Sigmoid colon (tissue), 7 donors: Measurements from ENCODE around the gene RPTOR. TPM values are rescaled to one million over a fixed set of nuclear protein-coding genes. Genes with fewer than 3 reads are reported as not detected.
A peak's percentile ranks its signal among the peaks of the same experiment; 100 is the strongest.

Experiments
- DNase-seq: peaks from one replicate; pipeline ENCODE4 v3.0.0-alpha.2; 2019
- H3K27ac ChIP-seq, 4 donors: fragments of 200-600 bp; sonication (generic); one replicate each; pipeline ENCODE4 v1.5.1; 2016 to 2019; ENCODE audit warnings: mild to moderate bottlenecking in 1 of 4
- H3K27me3 ChIP-seq, 3 donors: fragments of 200-600 bp; sonication (generic); one replicate each; pipeline ENCODE4 v1.5.1; 2019; ENCODE audit warnings: mild to moderate bottlenecking in 1 of 3
- H3K36me3 ChIP-seq, 4 donors: fragments of 200-600 bp; sonication (generic); one replicate each; pipeline ENCODE4 v1.5.1; 2016 to 2019
- H3K4me1 ChIP-seq, 4 donors: fragments of 200-600 bp; sonication (generic); one replicate each; pipeline ENCODE4 v1.5.1; 2017 to 2019
- H3K4me3 ChIP-seq, 4 donors: fragments of 200-600 bp; sonication (generic); one replicate each; pipeline ENCODE4 v1.5.1; 2017 to 2019; ENCODE audit warnings: mild to moderate bottlenecking in 2 of 4, moderate library complexity in 1 of 4
- H3K9me3 ChIP-seq, 4 donors: fragments of 200-600 bp in 3 of 4; sonication (generic) in 3 of 4; one replicate each; pipeline versions ENCODE4 v1.5.1 to v1.6.1; 2013 to 2019
- EP300 ChIP-seq, 4 donors: sonication (generic); formaldehyde crosslinking; IDR thresholded peaks; one replicate each; pipeline ENCODE4 v1.6.1; 2017; ENCODE audit warnings: antibody characterized with exemption in 4 of 4
- POLR2A ChIP-seq, 2 donors: fragments of 450-650 bp; IDR thresholded peaks; one replicate each; pipeline ENCODE4 v1.6.1; 2016; ENCODE audit warnings: antibody characterized with exemption in 2 of 2, mild to moderate bottlenecking in 2 of 2, moderate library complexity in 2 of 2
- POLR2AphosphoS5 ChIP-seq, 4 donors: sonication (generic); formaldehyde crosslinking; IDR thresholded peaks; one replicate each; pipeline ENCODE4 v1.6.1; 2017; ENCODE audit warnings: antibody characterized with exemption in 4 of 4
- WGBS, 2 donors: extraction: QIAGEN DNeasy Blood & Tissue Kit; methylation state at CpG; one replicate each; pipeline ENCODE4 v1.1.7; 2013; 5-methylcytosine and 5-hydroxymethylcytosine counted together
- intact Hi-C: fragments of 100-400 bp; cut with DNase I; formaldehyde crosslinking; loops from one replicate; pipeline ENCODE4 v1.15.1; 2023
- polyA plus RNA-seq, 3 donors: library from polyadenylated mRNA; stranded (reverse); fragments of 200-250 nt; gene quantifications; one replicate each; pipeline ENCODE4 v1.2.3, GENCODE V29; 2013
- total RNA-seq, 4 donors: library from RNA; depleted of rRNA; stranded (reverse); fragments of >200 nt; gene quantifications; one replicate each; pipeline ENCODE4 v1.1.0, GENCODE V29; 2016
- TF ChIP-seq, protein P1 (sequence below), 4 experiments: fragments of 450-650 bp in 3 of 4; fragments of 200-600 bp in 1 of 4; IDR thresholded peaks; one replicate each; pipeline ENCODE4 v1.5.1; 2016 to 2019; ENCODE audit warnings: antibody characterized with exemption in 4 of 4, mild to moderate bottlenecking in 3 of 4, moderate library complexity in 2 of 4
- donor health status: healthy with polysubstance abuse.
- donor health status: Bipolar disorder and iron deficiency.
- donor health status: healthy.

RPTOR gene
- total and polyA plus RNA-seq, 7 donors: 3.7 to 68.7 (median 22.9) TPM

DNA sequence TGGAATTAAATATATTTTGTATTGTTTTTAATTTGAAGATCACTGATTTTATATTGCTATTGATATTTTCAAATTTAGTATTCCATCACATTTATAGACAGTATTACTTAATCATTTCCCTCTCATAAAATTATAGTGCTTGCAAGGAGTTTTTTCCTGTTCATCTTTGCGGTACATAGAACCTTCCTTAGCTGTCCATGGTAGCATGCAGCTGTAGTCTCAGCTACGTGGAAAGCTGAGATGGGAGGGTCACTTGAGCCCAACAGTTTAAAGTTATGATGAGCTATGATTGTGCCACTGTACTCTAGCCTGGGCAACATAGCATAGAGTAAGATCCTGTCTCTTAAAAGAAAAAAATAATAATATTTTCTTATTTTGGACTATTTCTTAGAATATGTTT, 231.2 kb downstream of the RPTOR start:
- TF ChIP-seq POLR2A (IDR thresholded peaks at IDR 0.05) (no peak), EP300 (IDR thresholded peaks at IDR 0.05) (no peak), POLR2AphosphoS5 (IDR thresholded peaks at IDR 0.05) (no peak)
- TF ChIP-seq, protein P1, sequence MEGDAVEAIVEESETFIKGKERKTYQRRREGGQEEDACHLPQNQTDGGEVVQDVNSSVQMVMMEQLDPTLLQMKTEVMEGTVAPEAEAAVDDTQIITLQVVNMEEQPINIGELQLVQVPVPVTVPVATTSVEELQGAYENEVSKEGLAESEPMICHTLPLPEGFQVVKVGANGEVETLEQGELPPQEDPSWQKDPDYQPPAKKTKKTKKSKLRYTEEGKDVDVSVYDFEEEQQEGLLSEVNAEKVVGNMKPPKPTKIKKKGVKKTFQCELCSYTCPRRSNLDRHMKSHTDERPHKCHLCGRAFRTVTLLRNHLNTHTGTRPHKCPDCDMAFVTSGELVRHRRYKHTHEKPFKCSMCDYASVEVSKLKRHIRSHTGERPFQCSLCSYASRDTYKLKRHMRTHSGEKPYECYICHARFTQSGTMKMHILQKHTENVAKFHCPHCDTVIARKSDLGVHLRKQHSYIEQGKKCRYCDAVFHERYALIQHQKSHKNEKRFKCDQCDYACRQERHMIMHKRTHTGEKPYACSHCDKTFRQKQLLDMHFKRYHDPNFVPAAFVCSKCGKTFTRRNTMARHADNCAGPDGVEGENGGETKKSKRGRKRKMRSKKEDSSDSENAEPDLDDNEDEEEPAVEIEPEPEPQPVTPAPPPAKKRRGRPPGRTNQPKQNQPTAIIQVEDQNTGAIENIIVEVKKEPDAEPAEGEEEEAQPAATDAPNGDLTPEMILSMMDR (IDR thresholded peaks at IDR 0.05): no peak

DNA sequence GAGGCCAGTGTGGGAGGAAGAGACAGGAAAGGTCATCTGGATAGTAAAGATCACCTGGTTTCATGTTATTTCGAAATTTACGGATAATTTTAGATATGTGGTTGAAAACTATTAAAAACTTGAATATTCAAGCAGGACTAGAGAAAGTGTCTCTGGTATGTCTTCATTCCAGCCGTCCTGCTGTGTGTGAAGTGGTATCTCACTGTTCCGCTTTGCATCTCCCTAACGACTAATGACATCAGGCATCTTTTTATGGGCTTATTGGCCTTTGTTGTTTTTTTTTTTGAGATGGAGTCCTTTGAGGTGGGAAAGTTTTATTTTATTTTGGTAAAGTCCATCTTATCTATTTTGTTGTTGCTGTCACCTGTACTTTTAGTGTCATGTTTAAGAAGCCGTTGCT, 232.6 kb downstream of the RPTOR start:
- Histone ChIP-seq H3K36me3 (peaks cover 0 to 3% (median 0%) of the 10 kb centered on the region in 4 donors), H3K9me3 (no peaks in the 10 kb centered on the region), H3K27ac (no peak overlapping the region), H3K27me3 (no peaks in the 10 kb centered on the region), H3K4me1 (peaks cover 0 to 56% (median 48%) of the 10 kb centered on the region in 4 donors), H3K4me3 (no peak overlapping the region)
- TF ChIP-seq POLR2AphosphoS5 (IDR thresholded peaks at IDR 0.05) (no peak), EP300 (IDR thresholded peaks at IDR 0.05) (no peak), POLR2A (IDR thresholded peaks at IDR 0.05) (no peak)
- TF ChIP-seq, protein P1 (IDR thresholded peaks at IDR 0.05): no peak
- DNase-seq: no peak
- 96 to 97% methylated on average over 6 of the region's 6 CpGs for WGBS, 2 donors
- intact Hi-C loops: no loop called here

More for the DNA sequence above, 231.2 kb downstream of the RPTOR start:
- no peaks in the 10 kb centered on the region for H3K9me3 ChIP-seq
- H3K27ac ChIP-seq: peak overlapping the region in 1 of 4 donors; percentile 86
- H3K4me3 ChIP-seq: no peak overlapping the region
- DNase-seq: no peak
- H3K36me3 ChIP-seq: peaks cover 0 to 3% (median 0%) of the 10 kb centered on the region in 4 donors
- no peaks in the 10 kb centered on the region for H3K27me3 ChIP-seq
- WGBS, 2 donors: 95 to 96% methylated on average over 2 of the region's 2 CpGs
- H3K4me1 ChIP-seq: peaks cover 0 to 55% (median 45%) of the 10 kb centered on the region in 4 donors
- intact Hi-C loops: no loop called here

DNA sequence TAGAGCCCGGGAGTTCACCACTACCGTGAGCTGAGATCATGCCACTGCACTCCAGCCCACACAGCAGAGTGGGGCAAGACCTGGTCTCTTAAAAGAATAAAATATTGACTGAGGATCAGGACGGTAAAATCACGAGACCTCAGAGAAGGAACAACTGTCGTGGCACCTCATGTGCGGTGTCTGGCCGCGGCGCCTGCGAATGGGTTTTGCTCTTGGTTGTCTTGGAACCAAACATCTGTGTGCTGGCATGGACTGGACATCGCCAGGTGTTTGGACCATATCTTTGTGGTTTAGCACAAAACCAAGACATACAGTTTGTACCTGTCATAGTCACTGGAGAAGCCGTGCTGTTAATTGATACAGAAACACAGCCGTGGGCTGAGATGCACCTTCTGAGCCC, 234.1 kb downstream of the RPTOR start:
- H3K4me3 ChIP-seq: no peak overlapping the region
- no peak overlapping the region for H3K27ac ChIP-seq
- intact Hi-C loops: no loop called here
- no peaks in the 10 kb centered on the region for H3K9me3 ChIP-seq
- DNase-seq: peak; percentile 53
- 95 to 97% methylated on average over 13 of the region's 13 CpGs for WGBS, 2 donors
- H3K4me1 ChIP-seq: peaks cover 0 to 58% (median 49%) of the 10 kb centered on the region in 4 donors
- peaks cover 0 to 3% (median 0%) of the 10 kb centered on the region in 4 donors for H3K36me3 ChIP-seq
- no peak for TF ChIP-seq POLR2AphosphoS5 (IDR thresholded peaks at IDR 0.05)
- TF ChIP-seq POLR2A (IDR thresholded peaks at IDR 0.05): no peak
- TF ChIP-seq, protein P1 (IDR thresholded peaks at IDR 0.05): no peak
- TF ChIP-seq EP300 (IDR thresholded peaks at IDR 0.05): no peak
- H3K27me3 ChIP-seq: no peaks in the 10 kb centered on the region

DNA sequence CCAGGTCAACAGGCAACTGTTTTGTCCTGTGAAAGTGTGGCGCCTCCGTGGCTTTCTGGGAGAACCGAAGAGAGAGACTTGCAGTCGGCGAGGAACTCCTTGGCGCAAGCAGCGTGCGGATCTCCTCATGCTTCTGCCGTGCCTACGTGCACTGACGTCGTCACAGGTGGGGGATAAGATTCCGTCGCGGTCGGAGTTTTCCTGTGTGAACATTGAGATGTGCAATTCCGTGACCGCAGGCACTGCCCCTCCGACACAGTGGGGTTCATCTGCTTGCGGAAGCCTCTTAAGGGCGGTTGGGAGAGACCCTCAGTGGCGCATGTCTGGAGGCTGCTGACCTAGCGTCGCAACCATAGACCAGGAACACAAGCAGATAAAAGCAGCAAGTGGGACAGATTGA, 234.7 kb downstream of the RPTOR start:
- H3K9me3 ChIP-seq: no peaks in the 10 kb centered on the region
- DNase-seq: peak; percentile 60
- H3K4me1 ChIP-seq: peaks cover 0 to 56% (median 48%) of the 10 kb centered on the region in 4 donors
- H3K36me3 ChIP-seq: peaks cover 0 to 3% (median 0%) of the 10 kb centered on the region in 4 donors
- WGBS, 2 donors: 98% methylated on average over 24 of the region's 24 CpGs
- intact Hi-C loops: no loop called here
- no peaks in the 10 kb centered on the region for H3K27me3 ChIP-seq
- no peak overlapping the region for H3K4me3 ChIP-seq
- H3K27ac ChIP-seq: peak overlapping the region in 1 of 4 donors; percentile 40
- TF ChIP-seq POLR2A (IDR thresholded peaks at IDR 0.05): no peak
- TF ChIP-seq POLR2AphosphoS5 (IDR thresholded peaks at IDR 0.05): no peak
- TF ChIP-seq EP300 (IDR thresholded peaks at IDR 0.05): no peak
- TF ChIP-seq, protein P1 (IDR thresholded peaks at IDR 0.05): no peak

DNA sequence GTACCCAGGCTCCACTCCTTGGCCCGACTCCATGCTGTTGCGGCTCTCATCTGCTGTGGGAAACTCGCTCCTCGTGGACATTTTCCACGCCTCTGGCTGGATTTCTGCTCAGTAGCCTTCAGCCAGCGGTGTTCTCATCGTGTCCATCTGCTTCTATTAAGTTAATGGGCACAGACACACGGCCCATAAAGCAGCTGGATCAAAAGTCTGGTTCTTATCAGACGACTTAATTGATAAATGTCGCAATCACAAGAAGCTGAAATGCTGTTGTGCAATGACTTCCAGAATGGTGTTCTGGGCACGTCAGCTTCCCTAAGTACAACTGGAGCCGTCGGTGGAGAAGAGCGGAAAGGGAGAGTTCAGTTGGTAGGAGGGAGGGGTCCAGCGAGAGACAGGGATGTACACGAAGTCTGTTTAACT, 235.3 kb downstream of the RPTOR start:
- H3K27me3 ChIP-seq: no peaks in the 10 kb centered on the region
- intact Hi-C loops: no loop called here
- H3K27ac ChIP-seq: peak overlapping the region in 2 of 4 donors; percentile 19 to 79
- DNase-seq: peak; percentile 84
- H3K36me3 ChIP-seq: peaks cover 0 to 3% (median 0%) of the 10 kb centered on the region in 4 donors
- H3K4me1 ChIP-seq: peaks cover 0 to 56% (median 43%) of the 10 kb centered on the region in 4 donors
- no peak for TF ChIP-seq EP300 (IDR thresholded peaks at IDR 0.05)
- peak; percentile 64 to 80 (median 68) for TF ChIP-seq POLR2AphosphoS5 (IDR thresholded peaks at IDR 0.05)
- 73 to 77% methylated on average over 16 of the region's 16 CpGs for WGBS, 2 donors
- no peaks in the 10 kb centered on the region for H3K9me3 ChIP-seq
- H3K4me3 ChIP-seq: no peak overlapping the region
